IPS-11a (cell line): ENCODE measurements around the gene PPP6R3.
"Not testable (repeated sequence)": the region's sequence is repeated elsewhere in the genome, so short reads cannot be mapped to it uniquely, and the experiment has no call there.

Experiments used
- H3K4me3 ChIP-seq: one replicate; pipeline ENCODE4 v1.5.1; 2013; ENCODE audit warnings: low read depth, low read length, control low read depth

The PPP6R3 gene

GRCh38 chr11:68591719-68592118 lies 131.2 kb downstream of the PPP6R3 start:
- no peak overlapping the region for H3K4me3 ChIP-seq

- no peak overlapping the region for H3K4me3 ChIP-seq
Observed at GRCh38 chr11:68593441-68593840, 132.9 kb downstream of the PPP6R3 start.

GRCh38 chr11:68594123-68594522 lies 133.6 kb downstream of the PPP6R3 start:
- no peak overlapping the region for H3K4me3 ChIP-seq

GRCh38 chr11:68596231-68596630 lies 135.7 kb downstream of the PPP6R3 start:
- no peak overlapping the region for H3K4me3 ChIP-seq

- H3K4me3 ChIP-seq = no peak overlapping the region
Observed at GRCh38 chr11:68598816-68599653, 138.5 kb downstream of the PPP6R3 start.

- no peak overlapping the region for H3K4me3 ChIP-seq
Observed at GRCh38 chr11:68601147-68601546, 140.6 kb downstream of the PPP6R3 start.

- no peak overlapping the region for H3K4me3 ChIP-seq
Observed at GRCh38 chr11:68609761-68610160, 149.2 kb downstream of the PPP6R3 start.

- H3K4me3 ChIP-seq = no peak overlapping the region
Observed at GRCh38 chr11:68610452-68611116, 150.0 kb downstream of the PPP6R3 start.

- H3K4me3 ChIP-seq = no peak overlapping the region
Observed at GRCh38 chr11:68615657-68616056, 155.1 kb downstream of the PPP6R3 start.

GRCh38 chr11:68617925-68618809 lies 157.6 kb downstream of the PPP6R3 start:
- no peak overlapping the region for H3K4me3 ChIP-seq

- H3K4me3 ChIP-seq = no peak overlapping the region
Observed at GRCh38 chr11:68621826-68622225, 161.3 kb downstream of the PPP6R3 start.

- not testable (repeated sequence) for H3K4me3 ChIP-seq
Observed at GRCh38 chr11:68623706-68624105, 163.2 kb downstream of the PPP6R3 start.

GRCh38 chr11:68625069-68625468 lies 164.5 kb downstream of the PPP6R3 start:
- H3K4me3 ChIP-seq = not testable (repeated sequence)

- H3K4me3 ChIP-seq = not testable (repeated sequence)
Observed at GRCh38 chr11:68626236-68626635, 165.7 kb downstream of the PPP6R3 start.

- H3K4me3 ChIP-seq = not testable (repeated sequence)
Observed at GRCh38 chr11:68628837-68629236, 168.3 kb downstream of the PPP6R3 start.

- H3K4me3 ChIP-seq = not testable (repeated sequence)
Observed at GRCh38 chr11:68632375-68632774, 171.8 kb downstream of the PPP6R3 start.

GRCh38 chr11:68632802-68633201 lies 172.2 kb downstream of the PPP6R3 start:
- no peak overlapping the region for H3K4me3 ChIP-seq

- H3K4me3 ChIP-seq = not testable (repeated sequence)
Observed at GRCh38 chr11:68634606-68635005, 174.1 kb downstream of the PPP6R3 start.

GRCh38 chr11:68635172-68635571 lies 174.6 kb downstream of the PPP6R3 start:
- H3K4me3 ChIP-seq = not testable (repeated sequence)

GRCh38 chr11:68635883-68636282 lies 175.3 kb downstream of the PPP6R3 start:
- H3K4me3 ChIP-seq = not testable (repeated sequence)

- not testable (repeated sequence) for H3K4me3 ChIP-seq
Observed at GRCh38 chr11:68639322-68639721, 178.8 kb downstream of the PPP6R3 start.
